Measurements from ENCODE around the gene ZNF217. TPM values are rescaled to one million over a fixed set of nuclear protein-coding genes. Genes with fewer than 3 reads are reported as not detected.
"Not testable (repeated sequence)": the region's sequence is repeated elsewhere in the genome, so short reads cannot be mapped to it uniquely, and the experiment has no call there.

Gene ZNF217
- total RNA-seq, 2 experiments from 2014 or later: 39.7 to 68.4 TPM

DNA sequence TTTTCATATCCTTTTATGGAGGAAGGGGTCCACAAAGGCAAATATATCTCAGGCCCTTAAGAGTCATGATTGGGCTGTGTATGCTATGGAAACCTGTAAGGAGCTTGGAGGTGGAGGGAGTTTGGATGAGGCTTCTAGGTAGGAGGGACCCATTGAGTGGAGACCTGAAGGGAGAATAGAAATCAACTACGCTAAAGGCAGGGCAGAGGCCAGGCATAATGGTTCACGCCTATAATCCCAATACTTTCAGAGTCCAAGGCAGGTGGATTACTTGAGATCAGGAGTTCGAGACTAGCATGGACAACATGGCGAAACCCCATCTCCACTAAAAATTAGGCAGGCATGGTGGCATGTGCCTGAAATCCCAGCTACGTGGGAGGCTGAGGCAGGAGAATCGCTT lies 34.4 kb upstream of the ZNF217 start:
- DNase-seq (ENCODE audit: low spot score): no peak
- no peaks in the 10 kb centered on the region for H3K9me2 ChIP-seq (ENCODE audit: insufficient read depth, low read length)
- POLR2A ChIA-PET: interaction anchor here (0.6 to 1.5 kb wide), 4 partner anchors 21 to 78 kb away, joined by 3 read pairs; no protein-coding TSS in a partner anchor
- no peak overlapping the region for H3K27ac ChIP-seq (ENCODE audit: low read depth, low read length, poor library complexity, severe bottlenecking)
- H3K36me3 ChIP-seq (ENCODE audit: insufficient read depth, low read length): no peaks in the 10 kb centered on the region
- TF ChIP-seq EZH2phosphoT487 (IDR thresholded peaks at IDR 0.05; ENCODE audit: borderline replicate concordance, low read depth, low read length): no peak
- TF ChIP-seq, protein P1, sequence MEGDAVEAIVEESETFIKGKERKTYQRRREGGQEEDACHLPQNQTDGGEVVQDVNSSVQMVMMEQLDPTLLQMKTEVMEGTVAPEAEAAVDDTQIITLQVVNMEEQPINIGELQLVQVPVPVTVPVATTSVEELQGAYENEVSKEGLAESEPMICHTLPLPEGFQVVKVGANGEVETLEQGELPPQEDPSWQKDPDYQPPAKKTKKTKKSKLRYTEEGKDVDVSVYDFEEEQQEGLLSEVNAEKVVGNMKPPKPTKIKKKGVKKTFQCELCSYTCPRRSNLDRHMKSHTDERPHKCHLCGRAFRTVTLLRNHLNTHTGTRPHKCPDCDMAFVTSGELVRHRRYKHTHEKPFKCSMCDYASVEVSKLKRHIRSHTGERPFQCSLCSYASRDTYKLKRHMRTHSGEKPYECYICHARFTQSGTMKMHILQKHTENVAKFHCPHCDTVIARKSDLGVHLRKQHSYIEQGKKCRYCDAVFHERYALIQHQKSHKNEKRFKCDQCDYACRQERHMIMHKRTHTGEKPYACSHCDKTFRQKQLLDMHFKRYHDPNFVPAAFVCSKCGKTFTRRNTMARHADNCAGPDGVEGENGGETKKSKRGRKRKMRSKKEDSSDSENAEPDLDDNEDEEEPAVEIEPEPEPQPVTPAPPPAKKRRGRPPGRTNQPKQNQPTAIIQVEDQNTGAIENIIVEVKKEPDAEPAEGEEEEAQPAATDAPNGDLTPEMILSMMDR (conservative IDR thresholded peaks at IDR 0.05; ENCODE audit: low read length): no peak
- H4K20me1 ChIP-seq (ENCODE audit: insufficient read depth, low read length): no peaks in the 10 kb centered on the region
- peak overlapping the region; percentile 92 for H2AFZ ChIP-seq (ENCODE audit: low read length)
- no peaks in the 10 kb centered on the region for H3K9me3 ChIP-seq (ENCODE audit: low read length)
- H3K4me2 ChIP-seq (ENCODE audit: low read length): peak overlapping the region; percentile 61; the same call in 1 of the 2 replicates
- H3K4me3 ChIP-seq (ENCODE audit: low read depth, low read length, poor library complexity, severe bottlenecking): no peak overlapping the region
- H3K79me2 ChIP-seq (ENCODE audit: insufficient read depth, low read depth, low read length): no peaks in the 10 kb centered on the region
- H3K4me1 ChIP-seq (ENCODE audit: insufficient read depth, low read length, poor library complexity, severe bottlenecking): peaks cover 62% of the 10 kb centered on the region
- BruUV-seq (replicated peaks): no TSS peak
- intact Hi-C loops (cut with micrococcal nuclease; ENCODE audit: unreplicated experiment): no loop called here
- CTCF ChIA-PET (ENCODE audit: unreplicated experiment): no interaction called here

- H3K9me2 ChIP-seq (ENCODE audit: insufficient read depth, low read length); H3K27ac ChIP-seq (ENCODE audit: low read depth, low read length, poor library complexity, severe bottlenecking); DNase-seq (ENCODE audit: low spot score); H3K79me2 ChIP-seq (ENCODE audit: insufficient read depth, low read depth, low read length); H4K20me1 ChIP-seq (ENCODE audit: insufficient read depth, low read length); CTCF ChIA-PET (ENCODE audit: unreplicated experiment); H3K9me3 ChIP-seq (ENCODE audit: low read length); intact Hi-C loops (cut with micrococcal nuclease; ENCODE audit: unreplicated experiment); H3K4me2 ChIP-seq (ENCODE audit: low read length); H3K4me3 ChIP-seq (ENCODE audit: low read depth, low read length, poor library complexity, severe bottlenecking); BruUV-seq (replicated peaks); H3K36me3 ChIP-seq (ENCODE audit: insufficient read depth, low read length): not testable (repeated sequence)
- peaks cover 73% of the 10 kb centered on the region for H3K4me1 ChIP-seq (ENCODE audit: insufficient read depth, low read length, poor library complexity, severe bottlenecking)
- peak overlapping the region; percentile 92; the same call in 1 of the 2 replicates for H2AFZ ChIP-seq (ENCODE audit: low read length)
- POLR2A ChIA-PET: interaction anchor here (0.6 to 1.8 kb wide), 7 partner anchors 19 to 299 kb away, joined by 3 to 6 read pairs (median 3); no protein-coding TSS in a partner anchor
These were observed 33.4 kb upstream of the ZNF217 start for GRCh38 chr20:53627001-53627400.

DNA sequence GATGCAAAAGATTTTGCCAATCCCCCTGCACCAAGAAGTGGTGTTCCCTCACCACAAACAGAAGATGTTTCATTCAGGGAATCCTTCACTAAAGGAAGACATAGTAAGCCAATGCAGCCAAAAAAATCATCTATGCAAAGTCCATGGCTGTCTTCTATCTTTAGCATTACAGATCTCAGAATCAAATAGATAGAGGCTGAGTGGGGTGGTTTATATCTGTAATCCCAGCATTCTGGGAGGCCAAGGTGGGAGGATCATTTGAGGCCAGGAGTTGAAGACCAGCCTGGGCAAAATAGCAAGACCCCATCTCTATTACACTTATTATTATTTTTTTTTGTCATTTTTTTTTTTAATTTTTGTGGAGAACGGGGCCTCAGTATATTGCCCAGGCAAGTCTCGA lies 32.9 kb upstream of the ZNF217 start:
- no peaks in the 10 kb centered on the region for H4K20me1 ChIP-seq (ENCODE audit: insufficient read depth, low read length)
- no peak overlapping the region for H3K27ac ChIP-seq (ENCODE audit: low read depth, low read length, poor library complexity, severe bottlenecking)
- H3K4me1 ChIP-seq (ENCODE audit: insufficient read depth, low read length, poor library complexity, severe bottlenecking): peaks cover 77% of the 10 kb centered on the region
- no peak overlapping the region for H3K4me3 ChIP-seq (ENCODE audit: low read depth, low read length, poor library complexity, severe bottlenecking)
- no TSS peak for BruUV-seq (replicated peaks)
- ChIA-PET CTCF (ENCODE audit: unreplicated experiment) (no interaction called here), POLR2A (interaction anchor here (0.6 to 1.8 kb wide), 4 partner anchors 19 to 35 kb away, joined by 3 to 6 read pairs (median 4); no protein-coding TSS in a partner anchor)
- no peaks in the 10 kb centered on the region for H3K79me2 ChIP-seq (ENCODE audit: insufficient read depth, low read depth, low read length)
- intact Hi-C loops (cut with micrococcal nuclease; ENCODE audit: unreplicated experiment): no loop called here
- DNase-seq (ENCODE audit: low spot score): no peak
- no peak overlapping the region; the same call in 1 of the 2 replicates for H2AFZ ChIP-seq (ENCODE audit: low read length)
- no peaks in the 10 kb centered on the region for H3K9me3 ChIP-seq (ENCODE audit: low read length)
- TF ChIP-seq, protein P1 (conservative IDR thresholded peaks at IDR 0.05; ENCODE audit: low read length): no peak
- TF ChIP-seq EZH2phosphoT487 (IDR thresholded peaks at IDR 0.05; ENCODE audit: borderline replicate concordance, low read depth, low read length): no peak
- no peaks in the 10 kb centered on the region for H3K36me3 ChIP-seq (ENCODE audit: insufficient read depth, low read length)
- no peaks in the 10 kb centered on the region for H3K9me2 ChIP-seq (ENCODE audit: insufficient read depth, low read length)
- no peak overlapping the region for H3K4me2 ChIP-seq (ENCODE audit: low read length)

Data from OCI-LY7 (cell line).